ENCODE measurements around the gene AOPEP. TPM values are rescaled to one million over a fixed set of nuclear protein-coding genes. Genes with fewer than 3 reads are reported as not detected.

AOPEP gene
- total and polyA plus RNA-seq, 9 of the 15 experiments (the other 6 are each of a cell fraction or from before 2014, with no cell fraction given), result 4.5 to 19.3 (median 13.5) TPM

- Histone ChIP-seq H3K27me3 (ENCODE audit: control insufficient read depth in 2 of 2, insufficient read depth in 2 of 2, low read length in 2 of 2) (no peaks in the 10 kb centered on the region), H3K4me2 (ENCODE audit: insufficient read depth, low read length) (no peak overlapping the region), H3K4me3 (no peak overlapping the region), H3K9me3 (replicated peaks; ENCODE audit: control insufficient read depth, insufficient read depth, low read depth, low read length) (no peaks in the 10 kb centered on the region), H3K4me1 (replicated peaks in 1 of 2; ENCODE audit: control insufficient read depth in 2 of 2, insufficient read depth in 2 of 2, low read length in 2 of 2) (no peaks in the 10 kb centered on the region), H3K9ac (ENCODE audit: insufficient read depth in 1 of 2, low read depth in 2 of 2, low read length in 2 of 2) (no peak overlapping the region), H3K27ac (ENCODE audit: extremely low read depth, low read depth, low read length) (no peak overlapping the region), H3K9me1 (ENCODE audit: control insufficient read depth, insufficient read depth, low read length) (no peaks in the 10 kb centered on the region), H3K36me3 (ENCODE audit: control insufficient read depth, insufficient read depth, low read length) (no peaks in the 10 kb centered on the region), H2AFZ (ENCODE audit: low read depth, low read length) (no peak overlapping the region), H4K20me1 (replicated peaks; ENCODE audit: control insufficient read depth, insufficient read depth, low read length) (no peaks in the 10 kb centered on the region), H3K79me2 (ENCODE audit: control insufficient read depth, insufficient read depth, low read length) (no peaks in the 10 kb centered on the region)
- 47% methylated on average over 1 of the region's 1 CpG for WGBS (ENCODE audit: insufficient coverage, low coverage, missing lambda C conversion rate)
- DNase-seq (ENCODE audit: extremely low read depth in 1 of 4, low spot score in 3 of 4) (no peak), FAIRE-seq (no peak), ATAC-seq (no peak)
- intact Hi-C loops (cut with micrococcal nuclease) (no loop called here), in situ Hi-C loops (cut with MboI) (no loop called here)
- ChIA-PET CTCF (ENCODE audit: low intra/inter-chr PET ratio) (no interaction called here), POLR2A (no interaction called here)
- no TSS peak for BruUV-seq (replicated peaks)
- TF ChIP-seq ZNF551 (CRISPR knock-in tag; IDR thresholded peaks at IDR 0.05) (no peak), C11orf30 (IDR thresholded peaks at IDR 0.05; ENCODE audit: low read depth) (no peak), SRF (CRISPR knock-in tag; IDR thresholded peaks at IDR 0.05) (no peak), ZNF347 (CRISPR knock-in tag; IDR thresholded peaks at IDR 0.05; ENCODE audit: low read depth) (no peak), GATA2 (CRISPR knock-in tag; IDR thresholded peaks at IDR 0.05) (no peak), POLR2AphosphoS2 (IDR thresholded peaks at IDR 0.05; ENCODE audit: low read length) (no peak), EP400 (IDR thresholded peaks at IDR 0.05) (no peak), POLR2H (tag; IDR thresholded peaks at IDR 0.05; ENCODE audit: low read depth) (no peak), BRD4 (IDR thresholded peaks at IDR 0.05) (no peak), PTRF (tag; IDR thresholded peaks at IDR 0.05) (no peak), SMC3 (conservative IDR thresholded peaks at IDR 0.05; ENCODE audit: insufficient read depth, low read depth, low read length) (no peak), ZNF384 (IDR thresholded peaks at IDR 0.05; ENCODE audit: low read depth, low read length) (no peak), RNF2 (IDR thresholded peaks at IDR 0.05) (no peak), VEZF1 (CRISPR knock-in tag; IDR thresholded peaks at IDR 0.05) (no peak), MAZ (CRISPR knock-in tag; conservative IDR thresholded peaks at IDR 0.05 in 1 of 2, IDR thresholded peaks at IDR 0.05 in 1 of 2) (no peak)
- TF ChIP-seq, protein P1, sequence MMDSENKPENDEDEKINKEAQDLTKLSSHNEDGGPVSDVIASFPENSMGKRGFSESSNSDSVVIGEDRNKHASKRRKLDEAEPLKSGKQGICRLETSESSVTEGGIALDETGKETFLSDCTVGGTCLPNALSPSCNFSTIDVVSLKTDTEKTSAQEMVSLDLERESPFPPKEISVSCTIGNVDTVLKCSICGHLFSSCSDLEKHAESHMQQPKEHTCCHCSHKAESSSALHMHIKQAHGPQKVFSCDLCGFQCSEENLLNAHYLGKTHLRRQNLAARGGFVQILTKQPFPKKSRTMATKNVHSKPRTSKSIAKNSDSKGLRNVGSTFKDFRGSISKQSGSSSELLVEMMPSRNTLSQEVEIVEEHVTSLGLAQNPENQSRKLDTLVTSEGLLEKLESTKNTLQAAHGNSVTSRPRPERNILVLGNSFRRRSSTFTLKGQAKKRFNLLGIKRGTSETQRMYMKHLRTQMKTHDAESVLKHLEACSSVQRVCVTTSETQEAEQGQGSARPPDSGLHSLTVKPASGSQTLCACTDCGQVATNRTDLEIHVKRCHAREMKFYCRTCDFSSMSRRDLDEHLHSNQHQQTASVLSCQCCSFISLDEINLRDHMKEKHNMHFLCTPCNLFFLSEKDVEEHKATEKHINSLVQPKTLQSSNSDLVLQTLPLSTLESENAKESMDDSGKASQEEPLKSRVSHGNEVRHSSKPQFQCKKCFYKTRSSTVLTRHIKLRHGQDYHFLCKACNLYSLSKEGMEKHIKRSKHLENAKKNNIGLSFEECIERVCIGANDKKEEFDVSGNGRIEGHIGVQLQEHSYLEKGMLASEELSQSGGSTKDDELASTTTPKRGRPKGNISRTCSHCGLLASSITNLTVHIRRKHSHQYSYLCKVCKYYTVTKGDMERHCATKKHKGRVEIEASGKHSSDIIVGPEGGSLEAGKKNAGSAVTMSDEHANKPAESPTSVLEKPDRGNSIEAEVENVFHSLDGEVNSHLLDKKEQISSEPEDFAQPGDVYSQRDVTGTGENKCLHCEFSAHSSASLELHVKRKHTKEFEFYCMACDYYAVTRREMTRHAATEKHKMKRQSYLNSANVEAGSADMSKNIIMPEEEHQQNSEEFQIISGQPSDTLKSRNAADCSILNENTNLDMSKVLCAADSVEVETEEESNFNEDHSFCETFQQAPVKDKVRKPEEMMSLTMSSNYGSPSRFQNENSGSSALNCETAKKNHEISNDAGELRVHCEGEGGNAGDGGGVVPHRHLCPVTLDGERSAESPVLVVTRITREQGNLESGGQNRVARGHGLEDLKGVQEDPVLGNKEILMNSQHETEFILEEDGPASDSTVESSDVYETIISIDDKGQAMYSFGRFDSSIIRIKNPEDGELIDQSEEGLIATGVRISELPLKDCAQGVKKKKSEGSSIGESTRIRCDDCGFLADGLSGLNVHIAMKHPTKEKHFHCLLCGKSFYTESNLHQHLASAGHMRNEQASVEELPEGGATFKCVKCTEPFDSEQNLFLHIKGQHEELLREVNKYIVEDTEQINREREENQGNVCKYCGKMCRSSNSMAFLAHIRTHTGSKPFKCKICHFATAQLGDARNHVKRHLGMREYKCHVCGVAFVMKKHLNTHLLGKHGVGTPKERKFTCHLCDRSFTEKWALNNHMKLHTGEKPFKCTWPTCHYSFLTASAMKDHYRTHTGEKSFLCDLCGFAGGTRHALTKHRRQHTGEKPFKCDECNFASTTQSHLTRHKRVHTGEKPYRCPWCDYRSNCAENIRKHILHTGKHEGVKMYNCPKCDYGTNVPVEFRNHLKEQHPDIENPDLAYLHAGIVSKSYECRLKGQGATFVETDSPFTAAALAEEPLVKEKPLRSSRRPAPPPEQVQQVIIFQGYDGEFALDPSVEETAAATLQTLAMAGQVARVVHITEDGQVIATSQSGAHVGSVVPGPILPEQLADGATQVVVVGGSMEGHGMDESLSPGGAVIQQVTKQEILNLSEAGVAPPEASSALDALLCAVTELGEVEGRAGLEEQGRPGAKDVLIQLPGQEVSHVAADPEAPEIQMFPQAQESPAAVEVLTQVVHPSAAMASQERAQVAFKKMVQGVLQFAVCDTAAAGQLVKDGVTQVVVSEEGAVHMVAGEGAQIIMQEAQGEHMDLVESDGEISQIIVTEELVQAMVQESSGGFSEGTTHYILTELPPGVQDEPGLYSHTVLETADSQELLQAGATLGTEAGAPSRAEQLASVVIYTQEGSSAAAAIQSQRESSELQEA (IDR thresholded peaks at IDR 0.05; ENCODE audit: low read depth), result no peak
These were observed 166.2 kb downstream of the AOPEP start for GRCh38 chr9:94892675-94893074.

All from K562 (cell line).